WERI-Rb-1 (cell line): ENCODE results near the gene NBAS.
"Not testable (repeated sequence)": the region's sequence is repeated elsewhere in the genome, so short reads cannot be mapped to it uniquely, and the experiment has no call there.

ENCODE experiments used
- DNase-seq: peaks from one replicate; pipeline ENCODE4 v3.0.0-alpha.2; 2020
- H3K27ac ChIP-seq: fragments of 250-450 bp; sonication (Bioruptor Pico); 2 replicates; pipeline ENCODE4 v1.5.1; 2020; ENCODE audit warnings: mild to moderate bottlenecking, moderate library complexity
- H3K27me3 ChIP-seq: fragments of 250-450 bp; sonication (Bioruptor Pico); 2 replicates; pipeline ENCODE4 v1.5.1; 2021; ENCODE audit warnings: mild to moderate bottlenecking, low read depth, moderate library complexity; ENCODE audit not compliant: insufficient read depth, severe bottlenecking
- H3K36me3 ChIP-seq: fragments of 250-450 bp; sonication (Bioruptor Pico); 2 replicates; pipeline ENCODE4 v1.5.1; 2020; ENCODE audit warnings: mild to moderate bottlenecking, moderate library complexity
- H3K4me3 ChIP-seq: 2 replicates; pipeline ENCODE4 v1.5.1; 2011; ENCODE audit warnings: low read depth, mild to moderate bottlenecking, control low read depth, low read length
- H3K9me3 ChIP-seq: fragments of 250-450 bp; sonication (Bioruptor Pico); 2 replicates; pipeline ENCODE4 v1.5.1; 2021; ENCODE audit warnings: mild to moderate bottlenecking, moderate library complexity; ENCODE audit not compliant: severe bottlenecking
- CTCF ChIP-seq: IDR thresholded peaks from 2 replicates; pipeline ENCODE4 v1.5.1; 2011; ENCODE audit warnings: low read depth, mild to moderate bottlenecking, control low read depth, inconsistent platforms, low read length

NBAS gene

GRCh38 chr2:15510131-15510530 lies 51.0 kb downstream of the NBAS start:
- DNase-seq = no peak
- Histone ChIP-seq H3K4me3 (no peak overlapping the region), H3K36me3 (peaks cover 14% of the 10 kb centered on the region), H3K27me3 (no peaks in the 10 kb centered on the region), H3K27ac (no peak overlapping the region), H3K9me3 (no peaks in the 10 kb centered on the region)
- TF ChIP-seq CTCF = no peak

- no peaks in the 10 kb centered on the region for H3K27me3 ChIP-seq
- no peaks in the 10 kb centered on the region for H3K9me3 ChIP-seq
- no peak overlapping the region for H3K4me3 ChIP-seq
- no peak overlapping the region for H3K27ac ChIP-seq
- H3K36me3 ChIP-seq = peaks cover 16% of the 10 kb centered on the region
- TF ChIP-seq CTCF = no peak
- DNase-seq = no peak
These were observed 53.4 kb downstream of the NBAS start for GRCh38 chr2:15507697-15508096.

GRCh38 chr2:15507061-15507460 lies 54.1 kb downstream of the NBAS start:
- Histone ChIP-seq H3K9me3 (no peaks in the 10 kb centered on the region), H3K36me3 (peaks cover 16% of the 10 kb centered on the region), H3K27ac (no peak overlapping the region), H3K4me3 (no peak overlapping the region), H3K27me3 (no peaks in the 10 kb centered on the region)
- no peak for TF ChIP-seq CTCF
- no peak for DNase-seq

- Histone ChIP-seq H3K4me3 (no peak overlapping the region), H3K36me3 (peaks cover 16% of the 10 kb centered on the region), H3K27ac (no peak overlapping the region), H3K9me3 (no peaks in the 10 kb centered on the region), H3K27me3 (no peaks in the 10 kb centered on the region)
- no peak for TF ChIP-seq CTCF
- DNase-seq = no peak
These were observed 54.8 kb downstream of the NBAS start for GRCh38 chr2:15506229-15506819.

- no peak for TF ChIP-seq CTCF
- Histone ChIP-seq H3K27ac (no peak overlapping the region), H3K27me3 (no peaks in the 10 kb centered on the region), H3K36me3 (peaks cover 6% of the 10 kb centered on the region), H3K4me3 (no peak overlapping the region), H3K9me3 (no peaks in the 10 kb centered on the region)
- DNase-seq = no peak
These were observed 56.1 kb downstream of the NBAS start for GRCh38 chr2:15504882-15505663.

- not testable (repeated sequence) for DNase-seq, H3K27me3 ChIP-seq, H3K36me3 ChIP-seq, H3K9me3 ChIP-seq, H3K27ac ChIP-seq, H3K4me3 ChIP-seq
These were observed 61.9 kb downstream of the NBAS start for GRCh38 chr2:15499251-15499650.
